ENCODE measurements around the gene ATP10A. TPM values are rescaled to one million over a fixed set of nuclear protein-coding genes. Genes with fewer than 3 reads are reported as not detected.

The ATP10A gene
- total RNA-seq, 4 donors from 2014 or later, result 2.7 to 7.0 (median 3.4) TPM

GRCh38 chr15:25703726-25704125, 159.4 kb downstream of the ATP10A start:
- 75 to 85% methylated on average over 6 of the region's 6 CpGs for WGBS, 2 donors
- H3K9me3 ChIP-seq, result no peaks in the 10 kb centered on the region
- H3K4me1 ChIP-seq, result no peaks in the 10 kb centered on the region
- TF ChIP-seq POLR2A (IDR thresholded peaks at IDR 0.05) (no peak), CTCF (IDR thresholded peaks at IDR 0.05) (no peak)
- intact Hi-C loops (cut with DNase I), result loop anchor here (10.0 kb wide), 1 partner anchor 189 kb away; no protein-coding TSS in a partner anchor
- H3K27me3 ChIP-seq, result no peaks in the 10 kb centered on the region
- H3K36me3 ChIP-seq, result no peaks in the 10 kb centered on the region
- H3K4me3 ChIP-seq (replicated peaks in 1 of 3), result no peak overlapping the region
- H3K27ac ChIP-seq, result no peak overlapping the region
- no peak for DNase-seq

GRCh38 chr15:25701721-25702465, 161.2 kb downstream of the ATP10A start:
- TF ChIP-seq POLR2A (IDR thresholded peaks at IDR 0.05), result no peak
- TF ChIP-seq CTCF (IDR thresholded peaks at IDR 0.05), result no peak
- intact Hi-C loops (cut with DNase I), result loop anchor here (10.0 kb wide), 1 partner anchor 187 kb away; no protein-coding TSS in a partner anchor

GRCh38 chr15:25700916-25701315, 162.2 kb downstream of the ATP10A start:
- Histone ChIP-seq H3K4me1 (no peaks in the 10 kb centered on the region), H3K4me3 (replicated peaks in 1 of 3) (no peak overlapping the region), H3K36me3 (no peaks in the 10 kb centered on the region), H3K27ac (no peak overlapping the region), H3K27me3 (no peaks in the 10 kb centered on the region), H3K9me3 (no peaks in the 10 kb centered on the region)
- no peak for DNase-seq
- TF ChIP-seq CTCF (IDR thresholded peaks at IDR 0.05) (no peak), POLR2A (IDR thresholded peaks at IDR 0.05) (no peak)
- 93 to 94% methylated on average over 7 of the region's 7 CpGs for WGBS, 2 donors
- intact Hi-C loops (cut with DNase I), result loop anchor here (10.0 kb wide), 1 partner anchor 186 kb away; no protein-coding TSS in a partner anchor

More at GRCh38 chr15:25701721-25702465, 161.2 kb downstream of the ATP10A start:
- Histone ChIP-seq H3K27me3 (no peaks in the 10 kb centered on the region), H3K4me1 (no peaks in the 10 kb centered on the region), H3K4me3 (replicated peaks in 1 of 3) (no peak overlapping the region), H3K9me3 (no peaks in the 10 kb centered on the region), H3K36me3 (no peaks in the 10 kb centered on the region), H3K27ac (no peak overlapping the region)
- WGBS, 2 donors, result 79 to 90% methylated on average over 16 to 19 of the region's 19 CpGs
- DNase-seq, result no peak

GRCh38 chr15:25697586-25697985, 165.5 kb downstream of the ATP10A start:
- DNase-seq, result no peak
- Histone ChIP-seq H3K27me3 (no peaks in the 10 kb centered on the region), H3K36me3 (no peaks in the 10 kb centered on the region), H3K4me1 (peaks cover 0 to 3% of the 10 kb centered on the region in 2 donors), H3K9me3 (no peaks in the 10 kb centered on the region), H3K27ac (no peak overlapping the region), H3K4me3 (replicated peaks in 1 of 3) (no peak overlapping the region)
- intact Hi-C loops (cut with DNase I), result no loop called here
- 87 to 89% methylated on average over 1 of the region's 1 CpG for WGBS, 2 donors
- TF ChIP-seq CTCF (IDR thresholded peaks at IDR 0.05) (no peak), POLR2A (IDR thresholded peaks at IDR 0.05) (no peak)
